DND-41 (cell line): ENCODE measurements around the gene ABHD8.

Experiments
- EZH2 ChIP-seq: IDR thresholded peaks from 3 replicates; pipeline ENCODE4 v1.6.1; 2012; ENCODE audit warnings: borderline replicate concordance, low read depth, mild to moderate bottlenecking, moderate library complexity, low read length, inconsistent platforms; ENCODE audit not compliant: severe bottlenecking
- TF ChIP-seq, protein P1 (sequence below): IDR thresholded peaks from 2 replicates; pipeline ENCODE4 v1.5.1; 2012; ENCODE audit warnings: borderline replicate concordance, low read length, moderate library complexity, mild to moderate bottlenecking; ENCODE audit not compliant: poor library complexity, severe bottlenecking; ENCODE audit errors: extremely low read depth

DNA sequence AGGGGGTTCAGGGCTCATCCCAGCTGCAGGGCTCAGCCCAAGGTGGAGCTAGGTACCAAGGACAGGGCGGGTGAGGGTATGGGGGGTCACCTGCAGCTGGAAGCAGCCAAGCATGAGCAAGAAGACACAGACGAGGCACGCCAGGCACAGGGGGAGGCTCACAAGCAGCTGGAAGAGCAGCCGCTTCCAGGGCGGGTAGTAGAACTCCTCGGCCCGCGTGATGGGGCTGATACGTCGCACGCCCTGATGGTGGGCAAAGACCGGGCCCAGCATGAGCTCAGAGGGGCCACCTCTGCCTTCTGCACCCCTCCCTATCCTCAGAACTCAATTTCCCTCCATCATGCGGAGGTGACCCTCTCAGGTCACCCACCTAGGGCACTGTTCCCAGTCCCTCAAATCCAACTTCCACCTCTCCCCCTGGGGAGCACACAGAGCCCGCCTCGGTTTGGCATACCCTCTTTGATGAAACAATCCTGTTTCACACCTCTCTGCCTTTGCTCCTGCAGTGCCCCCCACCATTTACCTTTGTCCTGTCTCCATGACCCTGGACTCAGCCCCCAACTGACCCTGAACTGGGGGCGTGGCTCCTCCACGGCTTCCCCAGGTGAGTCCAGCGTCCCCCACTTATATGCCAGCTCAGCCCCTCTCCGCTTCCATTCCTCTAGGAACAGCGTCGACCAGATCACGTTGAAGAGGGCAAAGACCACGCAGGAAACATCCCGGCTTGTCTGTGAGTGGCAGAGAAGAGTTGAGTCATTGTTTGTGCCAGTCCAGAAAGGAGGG is 27.2 kb upstream of the ABHD8 start:
- TF ChIP-seq, protein P1, sequence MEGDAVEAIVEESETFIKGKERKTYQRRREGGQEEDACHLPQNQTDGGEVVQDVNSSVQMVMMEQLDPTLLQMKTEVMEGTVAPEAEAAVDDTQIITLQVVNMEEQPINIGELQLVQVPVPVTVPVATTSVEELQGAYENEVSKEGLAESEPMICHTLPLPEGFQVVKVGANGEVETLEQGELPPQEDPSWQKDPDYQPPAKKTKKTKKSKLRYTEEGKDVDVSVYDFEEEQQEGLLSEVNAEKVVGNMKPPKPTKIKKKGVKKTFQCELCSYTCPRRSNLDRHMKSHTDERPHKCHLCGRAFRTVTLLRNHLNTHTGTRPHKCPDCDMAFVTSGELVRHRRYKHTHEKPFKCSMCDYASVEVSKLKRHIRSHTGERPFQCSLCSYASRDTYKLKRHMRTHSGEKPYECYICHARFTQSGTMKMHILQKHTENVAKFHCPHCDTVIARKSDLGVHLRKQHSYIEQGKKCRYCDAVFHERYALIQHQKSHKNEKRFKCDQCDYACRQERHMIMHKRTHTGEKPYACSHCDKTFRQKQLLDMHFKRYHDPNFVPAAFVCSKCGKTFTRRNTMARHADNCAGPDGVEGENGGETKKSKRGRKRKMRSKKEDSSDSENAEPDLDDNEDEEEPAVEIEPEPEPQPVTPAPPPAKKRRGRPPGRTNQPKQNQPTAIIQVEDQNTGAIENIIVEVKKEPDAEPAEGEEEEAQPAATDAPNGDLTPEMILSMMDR, result no peak
- TF ChIP-seq EZH2, result no peak
